Mesenchymal stem cell (in vitro differentiated cells and primary cell): Measurements from ENCODE around the gene SNAI3.

Source experiments
- DNase-seq: peaks from one replicate; pipeline ENCODE4 v3.0.0-alpha.2; 2013
- H2AFZ ChIP-seq: one replicate; pipeline ENCODE4 v1.6.1; 2013; ENCODE audit warnings: low read depth, mild to moderate bottlenecking, control low read depth, inconsistent platforms, low read length, moderate library complexity
- H2AK5ac ChIP-seq: 2 replicates; pipeline ENCODE4 v1.6.1; 2013; ENCODE audit warnings: low read length, moderate library complexity, mild to moderate bottlenecking, inconsistent platforms; ENCODE audit not compliant: severe bottlenecking
- H2BK120ac ChIP-seq: one replicate; pipeline ENCODE4 v1.6.1; 2013; ENCODE audit warnings: low read depth, mild to moderate bottlenecking, inconsistent platforms, low read length, moderate library complexity
- H2BK12ac ChIP-seq, 2 experiments: one replicate each; pipeline ENCODE4 v1.6.1; 2013; ENCODE audit warnings: inconsistent platforms in 2 of 2, low read length in 2 of 2, mild to moderate bottlenecking in 2 of 2, moderate library complexity in 2 of 2, control low read depth in 1 of 2
- H2BK15ac ChIP-seq: one replicate; pipeline ENCODE4 v1.6.1; 2013; ENCODE audit warnings: mild to moderate bottlenecking, low read depth, inconsistent platforms; ENCODE audit not compliant: poor library complexity, severe bottlenecking
- H2BK5ac ChIP-seq: 2 replicates; pipeline ENCODE4 v1.6.1; 2013; ENCODE audit warnings: low read depth, mild to moderate bottlenecking, low read length, control low read depth, inconsistent platforms; ENCODE audit not compliant: poor library complexity, severe bottlenecking
- H3K14ac ChIP-seq, 2 experiments: one replicate each; pipeline ENCODE4 v1.6.1; 2013; ENCODE audit warnings: inconsistent platforms in 2 of 2, low read length in 2 of 2, control low read depth in 1 of 2, mild to moderate bottlenecking in 1 of 2, moderate library complexity in 1 of 2
- H3K18ac ChIP-seq, 2 experiments: one replicate each; pipeline ENCODE4 v1.6.1; 2013; ENCODE audit warnings: inconsistent platforms in 2 of 2, low read length in 2 of 2, control low read depth in 1 of 2, low read depth in 1 of 2, mild to moderate bottlenecking in 1 of 2
- H3K23ac ChIP-seq, 2 experiments: one replicate each; pipeline ENCODE4 v1.6.1; 2013; ENCODE audit warnings: inconsistent platforms in 2 of 2, low read length in 2 of 2, mild to moderate bottlenecking in 2 of 2, moderate library complexity in 2 of 2, control low read depth in 1 of 2
- H3K27ac ChIP-seq: 2 replicates; pipeline ENCODE4 v1.5.1; 2013; ENCODE audit warnings: mild to moderate bottlenecking, moderate library complexity, low read length, control low read depth, inconsistent platforms; ENCODE audit not compliant: poor library complexity, severe bottlenecking
- H3K27me3 ChIP-seq, 2 experiments: 2 replicates each; pipeline versions ENCODE4 v1.6.1 to v1.7.0; 2013; ENCODE audit warnings: low read length in 2 of 2, mild to moderate bottlenecking in 2 of 2, moderate library complexity in 2 of 2, control low read depth in 1 of 2, inconsistent platforms in 1 of 2; ENCODE audit not compliant: control insufficient read depth in 1 of 2, insufficient read depth in 1 of 2
- H3K36me3 ChIP-seq, 2 experiments: 2 replicates each; pipeline versions ENCODE4 v1.6.1 to v1.7.0; 2013; ENCODE audit warnings: low read length in 2 of 2, control low read depth in 1 of 2, inconsistent platforms in 1 of 2, low read depth in 1 of 2, mild to moderate bottlenecking in 1 of 2; ENCODE audit not compliant: insufficient read depth in 2 of 2, control insufficient read depth in 1 of 2
- H3K4ac ChIP-seq, 2 experiments: one replicate each; pipeline ENCODE4 v1.6.1; 2013; ENCODE audit warnings: inconsistent platforms in 2 of 2, low read length in 2 of 2, mild to moderate bottlenecking in 2 of 2, moderate library complexity in 2 of 2, control low read depth in 1 of 2, low read depth in 1 of 2
- H3K4me1 ChIP-seq: 2 replicates; pipeline ENCODE4 v1.6.1; 2013; ENCODE audit warnings: low read depth, low read length, control low read depth; ENCODE audit not compliant: control insufficient read depth, insufficient read depth
- H3K4me2 ChIP-seq: 2 replicates; pipeline ENCODE4 v1.6.1; 2013; ENCODE audit warnings: low read length, mild to moderate bottlenecking, inconsistent platforms; ENCODE audit not compliant: poor library complexity, severe bottlenecking
- H3K4me3 ChIP-seq, 2 experiments: 2 replicates each; pipeline versions ENCODE4 v1.5.1 to v1.7.0; 2013; ENCODE audit warnings: low read length in 2 of 2, mild to moderate bottlenecking in 2 of 2, control low read depth in 1 of 2, low read depth in 1 of 2; ENCODE audit not compliant: insufficient read depth in 1 of 2
- H3K79me1 ChIP-seq: replicated peaks from 2 replicates; pipeline ENCODE4 v1.6.1; 2013; ENCODE audit warnings: mild to moderate bottlenecking, control low read depth, low read length, inconsistent platforms; ENCODE audit not compliant: poor library complexity, severe bottlenecking
- H3K9ac ChIP-seq: 2 replicates; pipeline ENCODE4 v1.7.0; 2013; ENCODE audit warnings: mild to moderate bottlenecking, low read length, moderate library complexity
- H3K9me3 ChIP-seq: 2 replicates; pipeline ENCODE4 v1.7.0; 2013; ENCODE audit warnings: mild to moderate bottlenecking, low read length; ENCODE audit not compliant: control insufficient read depth
- H4K8ac ChIP-seq: one replicate; pipeline ENCODE4 v1.6.1; 2013; ENCODE audit warnings: inconsistent platforms, mild to moderate bottlenecking, low read length, moderate library complexity
- H4K91ac ChIP-seq: one replicate; pipeline ENCODE4 v1.6.1; 2013; ENCODE audit warnings: mild to moderate bottlenecking, low read length, inconsistent platforms
- WGBS: methylation state at CpG from one replicate; pipeline ENCODE4 v1.1.7; 2013; ENCODE audit warnings: mixed read lengths; 5-methylcytosine and 5-hydroxymethylcytosine counted together

The SNAI3 gene

DNA sequence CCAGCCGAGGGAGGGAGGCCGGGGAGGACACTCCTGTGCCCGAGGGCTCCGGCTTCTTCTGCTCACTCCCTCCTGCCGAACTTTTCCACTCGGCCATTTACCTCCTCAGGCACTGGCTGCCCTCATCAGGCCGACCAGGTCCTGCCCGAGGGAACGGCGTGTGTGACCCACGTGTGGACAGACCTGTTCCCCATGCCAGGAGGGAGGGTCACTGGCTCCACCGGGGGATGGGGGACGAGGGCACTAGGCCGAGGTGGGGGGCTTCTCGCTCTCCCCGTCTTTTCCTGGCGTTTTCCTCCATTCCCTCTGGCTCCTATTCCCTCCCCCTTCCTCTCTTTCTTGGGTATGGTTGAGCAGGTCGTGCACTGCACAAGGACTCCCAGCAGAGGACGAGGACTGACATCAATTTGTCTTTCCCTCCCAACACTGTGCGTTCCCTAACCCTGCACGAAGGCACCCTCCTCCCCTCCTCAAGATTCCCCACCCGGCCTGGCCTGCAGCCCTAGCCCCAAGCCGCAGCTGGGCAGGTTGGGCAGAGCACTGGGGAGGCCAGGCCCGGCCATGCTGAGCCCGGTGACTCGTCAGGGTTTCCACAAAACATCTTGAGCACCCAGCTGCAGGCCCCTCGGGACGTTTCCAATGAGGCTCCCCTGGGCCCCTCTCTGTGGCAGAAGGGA is 51.2 kb downstream of the SNAI3 start:
- WGBS = 33% methylated on average over 24 of the region's 28 CpGs
- Histone ChIP-seq H3K9me3 (no peaks in the 10 kb centered on the region), H3K18ac (peak overlapping the region; percentile 61 to 81), H3K27ac (no peak overlapping the region), H2BK5ac (no peak overlapping the region), H4K8ac (no peak overlapping the region), H3K14ac (no peak overlapping the region), H4K91ac (peak overlapping the region; percentile 59), H2BK15ac (peak overlapping the region; percentile 9), H2BK120ac (no peak overlapping the region), H3K4me3 (peak overlapping the region; percentile 58 to 68), H3K4ac (no peak overlapping the region), H3K36me3 (peaks cover 20 to 30% of the 10 kb centered on the region in 2 experiments), H2AFZ (no peak overlapping the region), H3K9ac (peak overlapping the region; percentile 48), H3K79me1 (peaks cover 2% of the 10 kb centered on the region), H3K27me3 (peaks cover 19 to 46% of the 10 kb centered on the region in 2 experiments), H3K4me2 (peak overlapping the region; percentile 96), H3K23ac (no peak overlapping the region), H3K4me1 (peaks cover 26% of the 10 kb centered on the region), H2BK12ac (peak overlapping the region in 1 of 2 experiments; percentile 7), H2AK5ac (no peak overlapping the region)
- peak; percentile 58 for DNase-seq

- Histone ChIP-seq H3K4me1 (peaks cover 26% of the 10 kb centered on the region), H3K14ac (peak overlapping the region in 1 of 2 experiments; percentile 94), H3K9ac (peak overlapping the region; percentile 48), H3K36me3 (peaks cover 27 to 37% of the 10 kb centered on the region in 2 experiments), H3K9me3 (no peaks in the 10 kb centered on the region), H3K23ac (peak overlapping the region in 1 of 2 experiments; percentile 79), H3K4me3 (peak overlapping the region; percentile 58 to 68), H3K79me1 (peaks cover 2% of the 10 kb centered on the region), H4K8ac (peak overlapping the region; percentile 88), H2BK15ac (peak overlapping the region; percentile 95), H2AFZ (peak overlapping the region; percentile 8), H3K4me2 (peak overlapping the region; percentile 96), H3K4ac (peak overlapping the region in 1 of 2 experiments; percentile 34), H3K18ac (peak overlapping the region; percentile 61 to 86), H3K27ac (no peak overlapping the region), H4K91ac (peak overlapping the region; percentile 11), H2BK120ac (peak overlapping the region; percentile 35), H2AK5ac (no peak overlapping the region), H2BK12ac (peak overlapping the region in 1 of 2 experiments; percentile 21), H3K27me3 (peaks cover 12 to 38% of the 10 kb centered on the region in 2 experiments), H2BK5ac (no peak overlapping the region)
- peak; percentile 85 for DNase-seq
- WGBS = 8% methylated on average over 59 of the region's 82 CpGs
Observed at GRCh38 chr16:88634141-88634993, 51.9 kb downstream of the SNAI3 start.

DNA sequence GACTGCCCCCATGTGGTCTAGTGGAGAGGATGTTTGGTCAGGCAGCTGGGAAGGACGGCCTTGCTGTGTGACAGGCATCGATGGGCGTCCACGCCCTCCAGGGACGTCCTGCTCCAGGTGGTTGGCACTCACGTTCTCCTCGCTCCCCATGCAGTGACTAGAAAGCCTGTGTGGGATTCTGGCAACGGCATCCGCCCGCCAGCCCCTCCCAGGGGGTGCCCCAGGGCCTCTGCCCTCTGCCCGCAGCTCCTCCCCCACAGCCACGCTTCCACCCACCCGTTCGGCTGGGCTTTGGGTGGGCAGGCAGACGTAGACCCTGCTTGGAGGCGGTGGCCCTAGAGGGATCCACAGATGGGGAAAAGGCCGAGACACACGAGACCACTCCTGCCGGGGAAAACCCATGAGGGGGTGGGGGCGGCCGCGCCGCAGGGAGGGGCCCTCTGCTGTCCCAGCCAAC is 52.6 kb downstream of the SNAI3 start:
- Histone ChIP-seq H3K4me2 (peak overlapping the region; percentile 96), H2BK120ac (no peak overlapping the region), H3K23ac (no peak overlapping the region), H3K27me3 (peaks cover 6 to 31% of the 10 kb centered on the region in 2 experiments), H3K9me3 (no peaks in the 10 kb centered on the region), H3K4me1 (peaks cover 26% of the 10 kb centered on the region), H3K9ac (no peak overlapping the region), H2AFZ (no peak overlapping the region), H3K14ac (no peak overlapping the region), H3K4me3 (peak overlapping the region in 1 of 2 experiments; percentile 58), H4K91ac (no peak overlapping the region), H2BK5ac (no peak overlapping the region), H3K4ac (no peak overlapping the region), H3K18ac (peak overlapping the region in 1 of 2 experiments; percentile 86), H3K36me3 (peaks cover 30 to 39% of the 10 kb centered on the region in 2 experiments), H3K27ac (no peak overlapping the region), H3K79me1 (peaks cover 2% of the 10 kb centered on the region), H2BK12ac (no peak overlapping the region), H2BK15ac (no peak overlapping the region), H4K8ac (no peak overlapping the region), H2AK5ac (no peak overlapping the region)
- DNase-seq = peak; percentile 57
- WGBS = 61% methylated on average over 23 of the region's 23 CpGs

DNA sequence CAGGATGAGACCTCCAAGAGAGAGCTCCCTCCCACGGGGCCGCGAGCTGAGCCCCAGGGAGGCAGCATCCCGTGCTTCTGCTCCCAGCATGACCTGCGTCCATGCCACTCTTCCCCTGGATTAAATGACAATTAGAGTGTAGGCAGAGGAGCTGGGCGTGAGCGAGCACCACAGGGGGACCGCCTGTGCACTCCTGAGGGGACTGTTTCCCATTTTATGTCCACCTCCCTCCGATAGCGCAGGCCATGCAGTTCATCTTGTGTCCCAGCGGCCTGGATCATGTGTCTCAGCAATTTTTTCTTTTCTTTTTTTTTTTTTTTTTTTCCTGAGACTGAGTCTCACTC is 53.7 kb downstream of the SNAI3 start:
- Histone ChIP-seq H4K8ac (no peak overlapping the region), H3K4me3 (no peak overlapping the region), H2BK5ac (no peak overlapping the region), H2BK15ac (no peak overlapping the region), H3K4me1 (peaks cover 24% of the 10 kb centered on the region), H2BK12ac (no peak overlapping the region), H2BK120ac (no peak overlapping the region), H3K27me3 (peaks cover 0 to 20% of the 10 kb centered on the region in 2 experiments), H3K9ac (no peak overlapping the region), H2AFZ (no peak overlapping the region), H4K91ac (no peak overlapping the region), H3K4me2 (no peak overlapping the region), H3K23ac (no peak overlapping the region), H3K4ac (no peak overlapping the region), H3K36me3 (peaks cover 42 to 51% of the 10 kb centered on the region in 2 experiments), H2AK5ac (no peak overlapping the region), H3K18ac (no peak overlapping the region), H3K9me3 (no peaks in the 10 kb centered on the region), H3K79me1 (peaks cover 2% of the 10 kb centered on the region), H3K27ac (no peak overlapping the region), H3K14ac (no peak overlapping the region)
- DNase-seq = no peak
- 96% methylated on average over 11 of the region's 11 CpGs for WGBS
